HCT116 (cell line): ENCODE measurements around the gene LRRTM2. TPM values are rescaled to one million over a fixed set of nuclear protein-coding genes. Genes with fewer than 3 reads are reported as not detected.

ENCODE experiments used
- ATAC-seq: fragments of 200-7000 bp; cut with Tn5 transposase; 2 replicates; pipeline ENCODE4 v1.9.1; 2020; ENCODE audit warnings: mild to moderate bottlenecking, moderate library complexity
- BruUV-seq: library from RNA; stranded (reverse); fragments of 400-500 nt; replicated peaks from 2 replicates; lab custom pipeline; 2021; lab: Mats Ljungman, UMichigan
- CTCF ChIA-PET: fragments of 300-600 bp; sonication (Branson Sonifier 250); formaldehyde crosslinking; loops from one replicate; lab custom pipeline; 2021; ENCODE audit warnings: antibody characterized with exemption; lab: Charles Lee
- POLR2A ChIA-PET: fragments of 300-600, 350-600 bp; sonication (Branson Sonifier 250); formaldehyde crosslinking; loops from one replicate; lab custom pipeline; 2021; ENCODE audit warnings: antibody characterized with exemption; lab: Charles Lee
- RAD21 ChIA-PET, 2 experiments: fragments of 300-600 bp; sonication (Branson Sonifier 250); formaldehyde crosslinking; loops; one replicate each; lab custom pipeline; 2023; ENCODE audit warnings: low total read pairs in 2 of 2; ENCODE audit not compliant: uncharacterized antibody in 2 of 2, unreplicated experiment in 2 of 2, low non-redundant PET in 1 of 2; lab: Charles Lee
- DNase-seq: peaks from one replicate; pipeline ENCODE4 v3.0.0-alpha.2; 2010; ENCODE audit warnings: low read depth, low spot score
- H2AFZ ChIP-seq: fragments of 200-600 bp; shearing (Covaris generic), sonication (generic); 2 replicates; pipeline ENCODE4 v1.6.1; 2017; ENCODE audit warnings: low read depth, mixed run types, mixed read lengths, antibody characterized with exemption, low read length; ENCODE audit not compliant: poor library complexity, severe bottlenecking
- H3K27ac ChIP-seq: 2 replicates; pipeline ENCODE4 v1.5.1; 2012; ENCODE audit warnings: low read depth, low read length
- H3K27me3 ChIP-seq: fragments of 200-600 bp; sonication (generic); 2 replicates; pipeline ENCODE4 v1.6.1; 2016; ENCODE audit warnings: mixed run types, low read length, mixed read lengths; ENCODE audit not compliant: insufficient read depth
- H3K36me3 ChIP-seq, 2 experiments: fragments of 200-500 bp in 1 of 2; fragments of 200-600 bp in 1 of 2; sonication (Bioruptor generic) in 1 of 2; sonication (generic) in 1 of 2; 2 replicates each; pipeline versions ENCODE4 v1.5.1 to v1.6.1; 2014 to 2016; ENCODE audit warnings: low read length in 2 of 2, inconsistent platforms in 1 of 2, mixed read lengths in 1 of 2, mixed run types in 1 of 2; ENCODE audit not compliant: insufficient read depth in 2 of 2, control insufficient read depth in 1 of 2
- H3K4me1 ChIP-seq, 2 experiments: fragments of 200-600 bp in 1 of 2; sonication (generic) in 1 of 2; 2 replicates each; pipeline versions ENCODE4 v1.5.1 to v1.6.1; 2012 to 2017; ENCODE audit warnings: low read length in 2 of 2, inconsistent platforms in 1 of 2, mild to moderate bottlenecking in 1 of 2, mixed read lengths in 1 of 2, mixed run types in 1 of 2, moderate library complexity in 1 of 2; ENCODE audit not compliant: insufficient read depth in 2 of 2, control insufficient read depth in 1 of 2
- H3K4me2 ChIP-seq: fragments of 200-600 bp; sonication (generic); 2 replicates; pipeline ENCODE4 v1.6.1; 2017; ENCODE audit warnings: mixed run types, low read length, mixed read lengths
- H3K4me3 ChIP-seq, 2 experiments: fragments of 200-600 bp in 1 of 2; sonication (generic) in 1 of 2; replicated peaks in 1 of 2; 2 replicates each; pipeline ENCODE4 v1.5.1; 2011 to 2016; ENCODE audit warnings: low read length in 2 of 2, control low read depth in 1 of 2, low read depth in 1 of 2, mild to moderate bottlenecking in 1 of 2, mixed read lengths in 1 of 2, mixed run types in 1 of 2
- H3K79me2 ChIP-seq: fragments of 200-600 bp; sonication (generic); 2 replicates; pipeline ENCODE4 v1.6.1; 2017; ENCODE audit warnings: mild to moderate bottlenecking, mixed run types, low read length, moderate library complexity, mixed read lengths; ENCODE audit not compliant: insufficient read depth
- H3K9ac ChIP-seq: fragments of 200-600 bp; sonication (generic); 2 replicates; pipeline ENCODE4 v1.6.1; 2016; ENCODE audit warnings: low read length, mixed read lengths
- H3K9me2 ChIP-seq: fragments of 200-600 bp; sonication (generic), shearing (Covaris generic); 2 replicates; pipeline ENCODE4 v1.6.1; 2017; ENCODE audit warnings: mixed run types, mild to moderate bottlenecking, moderate library complexity; ENCODE audit not compliant: insufficient read depth
- H3K9me3 ChIP-seq, 2 experiments: fragments of 200-500 bp in 1 of 2; fragments of 200-600 bp in 1 of 2; sonication (Bioruptor generic) in 1 of 2; sonication (generic) in 1 of 2; 2 replicates each; pipeline ENCODE4 v1.6.1; 2014 to 2017; ENCODE audit warnings: low read length in 2 of 2, mixed read lengths in 2 of 2, inconsistent platforms in 1 of 2, low read depth in 1 of 2, mild to moderate bottlenecking in 1 of 2, mixed run types in 1 of 2, moderate library complexity in 1 of 2; ENCODE audit not compliant: control insufficient read depth in 1 of 2, insufficient read depth in 1 of 2
- H4K20me1 ChIP-seq: fragments of 200-600 bp; sonication (generic), shearing (Covaris generic); 2 replicates; pipeline ENCODE4 v1.6.1; 2017; ENCODE audit warnings: mixed run types, mild to moderate bottlenecking, moderate library complexity; ENCODE audit not compliant: insufficient read depth
- CBX3 ChIP-seq: IDR thresholded peaks from 2 replicates; pipeline ENCODE4 v1.6.1; 2012; ENCODE audit warnings: low read depth
- CEBPB ChIP-seq: IDR thresholded peaks from 2 replicates; pipeline ENCODE4 v1.6.1; 2012; ENCODE audit warnings: low read depth
- CTCF ChIP-seq, 3 experiments: fragments of 200-600 bp in 1 of 3; sonication (generic) in 1 of 3; IDR thresholded peaks in 2 of 3; conservative IDR thresholded peaks in 1 of 3; 2 replicates each; pipeline ENCODE4 v1.5.1; 2012 to 2017; ENCODE audit warnings: low read depth in 2 of 3, low read length in 2 of 3, antibody characterized with exemption in 1 of 3, borderline replicate concordance in 1 of 3, control low read depth in 1 of 3, mild to moderate bottlenecking in 1 of 3, mixed read lengths in 1 of 3, mixed run types in 1 of 3, moderate library complexity in 1 of 3; ENCODE audit not compliant: insufficient read depth in 1 of 3
- EGR1 ChIP-seq: IDR thresholded peaks from 2 replicates; pipeline ENCODE4 v1.6.1; 2012; ENCODE audit warnings: low read depth
- ELF1 ChIP-seq: IDR thresholded peaks from 2 replicates; pipeline ENCODE4 v1.6.1; 2012; ENCODE audit warnings: low read depth, borderline replicate concordance
- FOSL1 ChIP-seq: IDR thresholded peaks from 2 replicates; pipeline ENCODE4 v1.6.1; 2012; ENCODE audit warnings: low read depth
- JUND ChIP-seq: IDR thresholded peaks from 2 replicates; pipeline ENCODE4 v1.6.1; 2012
- POLR2AphosphoS5 ChIP-seq: IDR thresholded peaks from 2 replicates; pipeline ENCODE4 v1.6.1; 2011; ENCODE audit warnings: mild to moderate bottlenecking, low read depth, low read length, moderate library complexity
- REST ChIP-seq: IDR thresholded peaks from 2 replicates; pipeline ENCODE4 v1.6.1; 2012; ENCODE audit warnings: low read depth
- TCF7L2 ChIP-seq: IDR thresholded peaks from 2 replicates; pipeline ENCODE4 v1.7.0; 2011; ENCODE audit warnings: borderline replicate concordance, inconsistent platforms; ENCODE audit not compliant: insufficient read depth, insufficient read length; ENCODE audit errors: extremely low read depth
- YY1 ChIP-seq: IDR thresholded peaks from 2 replicates; pipeline ENCODE4 v1.6.1; 2011; ENCODE audit warnings: low read length, low read depth, moderate library complexity, mild to moderate bottlenecking; ENCODE audit not compliant: insufficient replicate concordance; ENCODE audit errors: extremely low read depth
- ZBTB33 ChIP-seq: IDR thresholded peaks from 2 replicates; pipeline ENCODE4 v1.6.1; 2011; ENCODE audit warnings: mild to moderate bottlenecking, low read length, moderate library complexity; ENCODE audit not compliant: insufficient replicate concordance; ENCODE audit errors: extremely low read depth
- ZFX ChIP-seq: fragments of 450-650 bp; IDR thresholded peaks from 2 replicates; pipeline ENCODE4 v1.6.1; 2017
- intact Hi-C: fragments of 100-400 bp; cut with micrococcal nuclease; formaldehyde crosslinking; loops from 2 replicates; pipeline ENCODE4 v1.10.0; 2022
- total RNA-seq: library from RNA; stranded (reverse); gene quantifications from one replicate; pipeline ENCODE4 v1.2.1, GENCODE V29; 2021; ENCODE audit not compliant: unreplicated experiment

LRRTM2 gene
- total RNA-seq, 1 experiment from 2014 or later = not detected

GRCh38 chr5:138900281-138900965 lies 25.3 kb upstream of the LRRTM2 start:
- no peak overlapping the region for H3K9ac ChIP-seq
- no peak overlapping the region for H3K4me2 ChIP-seq
- no peaks in the 10 kb centered on the region; the same call in 1 of the 2 replicates for H3K79me2 ChIP-seq
- H4K20me1 ChIP-seq = no peaks in the 10 kb centered on the region; the same call in 1 of the 2 replicates
- ChIA-PET RAD21 (no interaction called here), POLR2A (no interaction called here), CTCF (interaction anchor here (1.1 kb wide), 1 partner anchor 111 kb away, joined by 3 read pairs; no protein-coding TSS in a partner anchor)
- H2AFZ ChIP-seq = no peak overlapping the region
- no peak overlapping the region for H3K4me3 ChIP-seq
- TF ChIP-seq POLR2AphosphoS5 (no peak), CTCF (IDR thresholded peaks at IDR 0.05 in 2 of 3, conservative IDR thresholded peaks at IDR 0.05 in 1 of 3; ENCODE audit: borderline replicate concordance in 1 of 3, insufficient read depth in 1 of 3, low read depth in 2 of 3, low read length in 2 of 3) (no peak), ELF1 (no peak), TCF7L2 (no peak), JUND (no peak), REST (no peak), YY1 (no peak), ZBTB33 (no peak), CBX3 (no peak), CEBPB (no peak), FOSL1 (no peak), ZFX (no peak), EGR1 (no peak)
- no peak for DNase-seq
- no peaks in the 10 kb centered on the region for H3K27me3 ChIP-seq
- H3K36me3 ChIP-seq = peaks cover 0 to 7% of the 10 kb centered on the region in 2 experiments; a peak in 1 of 4 replicates
- H3K27ac ChIP-seq = no peak overlapping the region
- no peaks in the 10 kb centered on the region for H3K9me2 ChIP-seq
- H3K4me1 ChIP-seq = peaks cover 0 to 28% of the 10 kb centered on the region in 2 experiments; a peak in 2 of 4 replicates
- BruUV-seq = no TSS peak
- H3K9me3 ChIP-seq = no peaks in the 10 kb centered on the region
- ATAC-seq = no peak
- intact Hi-C loops = no loop called here
